HepG2 (cell line): Measurements from ENCODE around the gene VCP. TPM values are rescaled to one million over a fixed set of nuclear protein-coding genes. Genes with fewer than 3 reads are reported as not detected.

ENCODE experiments used
- ATAC-seq: fragments of 200-7000 bp; cut with Tn5 transposase; 3 replicates; pipeline ENCODE4 v1.9.1; 2020; ENCODE audit warnings: mild to moderate bottlenecking, moderate library complexity
- BruUV-seq: library from RNA; stranded (reverse); fragments of 400-500 nt; replicated peaks from 2 replicates; lab custom pipeline; 2021; lab: Mats Ljungman, UMichigan
- CTCF ChIA-PET: fragments of 300-600 bp; formaldehyde crosslinking; extraction: SDS; loops from one replicate; lab custom pipeline; 2021; ENCODE audit warnings: low total read pairs, inconsistent platforms, low intra/inter-chr PET ratio; lab: Yijun Ruan, JAX
- POLR2A ChIA-PET: fragments of 350-600 bp; sonication (Branson Sonifier 250); formaldehyde crosslinking; loops from one replicate; lab custom pipeline; 2020; ENCODE audit warnings: antibody characterized with exemption, inconsistent platforms; lab: Yijun Ruan, JAX
- DNase-seq: peaks from one replicate; pipeline ENCODE4 v3.0.0-alpha.2; 2015; ENCODE audit warnings: low spot score
- FAIRE-seq: peaks from 3 replicates; lab custom pipeline; 2011; peaks lifted over from hg19 to GRCh38; lab: Jason Lieb, UNC
- H2AFZ ChIP-seq: one replicate; pipeline ENCODE4 v1.6.1; 2011; ENCODE audit warnings: low read length, inconsistent platforms
- H3K27ac ChIP-seq: fragments of 300-600 bp; 3 replicates; pipeline ENCODE4 v1.8.0; 2011; ENCODE audit warnings: mixed run types, mild to moderate bottlenecking, mixed read lengths, low read length, inconsistent platforms; ENCODE audit not compliant: insufficient read depth; ENCODE audit errors: extremely low read length
- H3K27me3 ChIP-seq, 2 experiments: fragments of 200-600 bp in 1 of 2; 2 replicates in 1 of 2; 3 replicates in 1 of 2; pipeline versions ENCODE4 v1.6.0 to v1.8.0; 2011; ENCODE audit warnings: low read length in 2 of 2, mild to moderate bottlenecking in 2 of 2, moderate library complexity in 2 of 2, inconsistent platforms in 1 of 2; ENCODE audit not compliant: insufficient read depth in 2 of 2, control insufficient read depth in 1 of 2
- H3K36me3 ChIP-seq, 2 experiments: fragments of 200-600 bp in 1 of 2; replicated peaks in 1 of 2; 2 replicates in 1 of 2; 3 replicates in 1 of 2; pipeline versions ENCODE4 v1.5.1 to v1.8.0; 2011; ENCODE audit warnings: low read length in 2 of 2, inconsistent platforms in 1 of 2; ENCODE audit not compliant: insufficient read depth in 2 of 2, control insufficient read depth in 1 of 2
- H3K4me1 ChIP-seq: 2 replicates; pipeline ENCODE4 v1.5.1; 2012; ENCODE audit warnings: low read length, inconsistent platforms; ENCODE audit not compliant: insufficient read depth
- H3K4me2 ChIP-seq: 2 replicates; pipeline ENCODE4 v1.6.0; 2011; ENCODE audit warnings: low read depth, low read length, inconsistent platforms
- H3K4me3 ChIP-seq, 3 experiments: fragments of 200-600 bp in 1 of 3; sonication (generic), shearing (Covaris generic) in 1 of 3; replicated peaks in 1 of 3; 2 replicates each; pipeline ENCODE4 v1.5.1; 2011 to 2016; ENCODE audit warnings: low read length in 3 of 3, inconsistent platforms in 2 of 3, low read depth in 2 of 3, mild to moderate bottlenecking in 2 of 3, control low read depth in 1 of 3, mixed read lengths in 1 of 3; ENCODE audit not compliant: insufficient read depth in 1 of 3
- H3K79me2 ChIP-seq: one replicate; pipeline ENCODE4 v1.6.1; 2011; ENCODE audit warnings: low read length, inconsistent platforms; ENCODE audit not compliant: insufficient read depth
- H3K9ac ChIP-seq: 2 replicates; pipeline ENCODE4 v1.6.0; 2011; ENCODE audit warnings: mild to moderate bottlenecking, low read depth, low read length, inconsistent platforms; ENCODE audit not compliant: insufficient read depth
- H3K9me3 ChIP-seq: 2 replicates; pipeline ENCODE4 v1.5.1; 2012; ENCODE audit warnings: mild to moderate bottlenecking, low read length
- H4K20me1 ChIP-seq: 2 replicates; pipeline ENCODE4 v1.6.0; 2011; ENCODE audit warnings: inconsistent platforms, mild to moderate bottlenecking, low read length, moderate library complexity; ENCODE audit not compliant: insufficient read depth
- ATF7 ChIP-seq, 2 experiments: fragments of 450-650 bp in 1 of 2; sonication (generic) in 1 of 2; formaldehyde crosslinking in 1 of 2; IDR thresholded peaks; 2 replicates each; pipeline versions ENCODE4 v1.4.0 to v1.6.1; 2016 to 2020; ENCODE audit warnings: antibody characterized with exemption in 1 of 2, mild to moderate bottlenecking in 1 of 2, missing genetic modification reagents in 1 of 2
- CEBPB ChIP-seq: IDR thresholded peaks from 2 replicates; pipeline ENCODE4 v1.6.1; 2011; ENCODE audit warnings: low read depth, low read length, improper control_type of control experiment, borderline replicate concordance
- CEBPG ChIP-seq: IDR thresholded peaks from 2 replicates; pipeline ENCODE4 v1.6.1; 2016
- CREB1 ChIP-seq, 2 experiments: fragments of 450-650 bp in 1 of 2; IDR thresholded peaks; 2 replicates each; pipeline ENCODE4 v1.6.1; 2016 to 2017; ENCODE audit warnings: control low read depth in 1 of 2, mild to moderate bottlenecking in 1 of 2, missing compliant biosample characterization in 1 of 2, missing genetic modification characterization in 1 of 2
- FOXK2 ChIP-seq: fragments of 450-650 bp; IDR thresholded peaks from 2 replicates; pipeline ENCODE4 v1.6.1; 2016
- FOXP1 ChIP-seq, 2 experiments: fragments of 450-650 bp in 1 of 2; IDR thresholded peaks; 2 replicates each; pipeline ENCODE4 v1.6.1; 2017 to 2018; ENCODE audit warnings: antibody characterized with exemption in 1 of 2
- KLF15 ChIP-seq: sonication (generic); formaldehyde crosslinking; IDR thresholded peaks from 2 replicates; pipeline ENCODE4 v1.8.1; 2023; ENCODE audit warnings: borderline replicate concordance, mild to moderate bottlenecking, inconsistent platforms, missing genetic modification reagents, mixed read lengths
- KMT2A ChIP-seq: sonication (generic); formaldehyde crosslinking; IDR thresholded peaks from 2 replicates; pipeline ENCODE4 v1.4.0; 2020; ENCODE audit warnings: missing genetic modification reagents
- NR2F6 ChIP-seq, 2 experiments: IDR thresholded peaks; 2 replicates each; pipeline ENCODE4 v1.6.1; 2016; ENCODE audit warnings: antibody characterized with exemption in 1 of 2, mild to moderate bottlenecking in 1 of 2
- REL ChIP-seq: sonication (generic); formaldehyde crosslinking; conservative IDR thresholded peaks from 2 replicates; pipeline ENCODE4 v1.8.0; 2022; ENCODE audit warnings: mild to moderate bottlenecking, missing genetic modification reagents, moderate library complexity
- SMAD1 ChIP-seq: sonication (generic); formaldehyde crosslinking; IDR thresholded peaks from 2 replicates; pipeline ENCODE4 v1.4.0; 2020; ENCODE audit warnings: missing genetic modification reagents, low read depth, mild to moderate bottlenecking, borderline replicate concordance
- TBX2 ChIP-seq: sonication (generic); formaldehyde crosslinking; IDR thresholded peaks from 2 replicates; pipeline ENCODE4 v1.5.0; 2020; ENCODE audit warnings: missing genetic modification reagents, mild to moderate bottlenecking, borderline replicate concordance
- ZNF281 ChIP-seq: sonication (generic); formaldehyde crosslinking; IDR thresholded peaks from 2 replicates; pipeline ENCODE4 v1.4.0; 2020; ENCODE audit warnings: missing genetic modification reagents, borderline replicate concordance
- ZNF296 ChIP-seq: sonication (generic); formaldehyde crosslinking; conservative IDR thresholded peaks from 2 replicates; pipeline ENCODE4 v1.5.0; 2020; ENCODE audit warnings: mild to moderate bottlenecking, missing genetic modification reagents
- WGBS: methylation state at CpG from one replicate; pipeline ENCODE4 v1.1.6; 2017; ENCODE audit warnings: low lambda C conversion rate; 5-methylcytosine and 5-hydroxymethylcytosine counted together
- in situ Hi-C: cut with HindIII; loops from 2 replicates; pipeline ENCODE4 v1.10.0; 2017; ENCODE audit warnings: low pct_unique_long_range_greater_than_20kb; ENCODE audit not compliant: extremely low pct_ligation_motif_present
- intact Hi-C: fragments of 100-400 bp; cut with micrococcal nuclease; formaldehyde crosslinking; loops from one replicate; pipeline ENCODE4 v1.10.0; 2022; ENCODE audit not compliant: unreplicated experiment
- polyA plus RNA-seq, 8 experiments: library from polyadenylated mRNA; depleted of rRNA in 3 of 8; stranded (reverse) in 7 of 8; unstranded in 1 of 8; fragments of >200 nt; fragmentation: Illumina TruSeq in 4 of 8; extraction: Trizol in 4 of 8; gene quantifications; 2 replicates each; pipeline versions ENCODE4 v1.2.1 to v1.2.3, GENCODE V29; 2011 to 2016; ENCODE audit warnings: low read depth in 4 of 8, missing spikeins in 1 of 8, mixed read lengths in 1 of 8; ENCODE audit not compliant: insufficient read depth in 1 of 8
- total RNA-seq, 5 experiments: library from RNA; depleted of rRNA; stranded (reverse); fragments of >200 nt; fragmentation: Illumina TruSeq; extraction: Trizol; gene quantifications; 2 replicates each; pipeline ENCODE4 v1.2.3, GENCODE V29; 2016; ENCODE audit warnings: low read depth in 1 of 5

VCP gene
- total and polyA plus RNA-seq, 2 of the 13 experiments (the other 11 are each of a cell fraction or from before 2014, with no cell fraction given) = 143 to 391 TPM

GRCh38 chr9:35042081-35042604 is 30.3 kb downstream of the VCP start:
- ChIA-PET CTCF (no interaction called here), POLR2A (interaction anchor here (1.0 kb wide), 1 partner anchor 9 kb away, joined by 5 read pairs; no protein-coding TSS in a partner anchor)
- no peak overlapping the region for H3K4me3 ChIP-seq
- H2AFZ ChIP-seq = no peak overlapping the region
- FAIRE-seq = no peak
- no peak for ATAC-seq
- H3K27ac ChIP-seq = no peak overlapping the region
- H3K79me2 ChIP-seq = no peaks in the 10 kb centered on the region
- no peaks in the 10 kb centered on the region for H3K36me3 ChIP-seq
- H3K9ac ChIP-seq = no peak overlapping the region
- in situ Hi-C loops = loop anchor here (5.0 kb wide), 1 partner anchor 140 kb away; no protein-coding TSS in a partner anchor
- intact Hi-C loops = no loop called here
- no peak for TF ChIP-seq REL
- TF ChIP-seq KLF15 = no peak
- TF ChIP-seq FOXK2 = no peak
- peak; percentile 80 for TF ChIP-seq ZNF281 (CRISPR knock-in tag)
- 0 out of 2 replicates have a peak, but pooled peaks have one; percentile 8 for TF ChIP-seq ATF7 (IDR thresholded peaks at IDR 0.05)
- no peak for TF ChIP-seq ATF7 (CRISPR knock-in tag; IDR thresholded peaks at IDR 0.05)
- 0 out of 2 replicates have a peak, but pooled peaks have one; percentile 33 for TF ChIP-seq NR2F6 (IDR thresholded peaks at IDR 0.05)
- no peak for TF ChIP-seq NR2F6 (CRISPR knock-in tag; IDR thresholded peaks at IDR 0.05)
- TF ChIP-seq CEBPG (CRISPR knock-in tag) = peak; percentile 31; the same call in 1 of the 2 replicates
- no peak for TF ChIP-seq FOXP1 (IDR thresholded peaks at IDR 0.05)
- TF ChIP-seq FOXP1 (CRISPR knock-in tag; IDR thresholded peaks at IDR 0.05) = no peak
- 0 out of 2 replicates have a peak, but pooled peaks have one; percentile 8 for TF ChIP-seq CREB1 (IDR thresholded peaks at IDR 0.05)
- no peak for TF ChIP-seq CREB1 (CRISPR knock-in tag; IDR thresholded peaks at IDR 0.05)
- no peak for TF ChIP-seq KMT2A (CRISPR knock-in tag)
- TF ChIP-seq SMAD1 (CRISPR knock-in tag) = no peak
- 0 out of 2 replicates have a peak, but pooled peaks have one; percentile 16 for TF ChIP-seq TBX2
- TF ChIP-seq CEBPB = peak; percentile 14; the same call in 1 of the 2 replicates
- no peak for TF ChIP-seq ZNF296
- no TSS peak for BruUV-seq
- WGBS = no CpG with 5 or more reads among the region's 3 CpGs
- no peak for DNase-seq
- H3K27me3 ChIP-seq = no peaks in the 10 kb centered on the region
- peaks cover 15% of the 10 kb centered on the region for H3K4me1 ChIP-seq
- no peaks in the 10 kb centered on the region for H4K20me1 ChIP-seq
- no peaks in the 10 kb centered on the region for H3K9me3 ChIP-seq
- no peak overlapping the region for H3K4me2 ChIP-seq
